DND-41 (cell line): ENCODE data around the gene IL2RA.
A peak's percentile ranks its signal among the peaks of the same experiment; 100 is the strongest.

Source experiments
- ATAC-seq: fragments of 200-7000 bp; cut with Tn5 transposase; 3 replicates; pipeline ENCODE4 v1.9.1; 2021; ENCODE audit warnings: low read depth; ENCODE audit not compliant: insufficient read depth
- DNase-seq: peaks from one replicate; pipeline ENCODE4 v3.0.0-alpha.2; 2020
- H2AFZ ChIP-seq: 2 replicates; pipeline ENCODE4 v1.6.0; 2012; ENCODE audit warnings: low read depth, low read length
- H3K27ac ChIP-seq: 2 replicates; pipeline ENCODE4 v1.5.1; 2012; ENCODE audit warnings: low read length, inconsistent platforms
- H3K27me3 ChIP-seq: fragments of 200-600 bp; sonication (generic); 2 replicates; pipeline ENCODE4 v1.6.0; 2012; ENCODE audit warnings: low read length, mild to moderate bottlenecking, inconsistent platforms; ENCODE audit not compliant: insufficient read depth, poor library complexity
- H3K36me3 ChIP-seq: 2 replicates; pipeline ENCODE4 v1.5.1; 2012; ENCODE audit warnings: low read length, inconsistent platforms; ENCODE audit not compliant: insufficient read depth
- H3K4me1 ChIP-seq: 2 replicates; pipeline ENCODE4 v1.5.1; 2012; ENCODE audit warnings: mild to moderate bottlenecking, low read length; ENCODE audit not compliant: insufficient read depth
- H3K4me2 ChIP-seq: 2 replicates; pipeline ENCODE4 v1.6.0; 2012; ENCODE audit warnings: mild to moderate bottlenecking, moderate library complexity, low read length, inconsistent platforms; ENCODE audit not compliant: insufficient read depth
- H3K4me3 ChIP-seq, 2 experiments: fragments of 200-600 bp in 1 of 2; shearing (Covaris generic) in 1 of 2; 2 replicates each; pipeline ENCODE4 v1.5.1; 2012 to 2016; ENCODE audit warnings: inconsistent platforms in 2 of 2, low read length in 2 of 2, mild to moderate bottlenecking in 2 of 2, low read depth in 1 of 2, moderate library complexity in 1 of 2
- H3K79me2 ChIP-seq: 2 replicates; pipeline ENCODE4 v1.6.0; 2012; ENCODE audit warnings: low read length, inconsistent platforms; ENCODE audit not compliant: insufficient read depth
- H3K9ac ChIP-seq: 2 replicates; pipeline ENCODE4 v1.6.0; 2012; ENCODE audit warnings: low read depth, mild to moderate bottlenecking, inconsistent platforms, low read length, moderate library complexity
- H3K9me3 ChIP-seq: 2 replicates; pipeline ENCODE4 v1.5.1; 2012; ENCODE audit warnings: low read length, moderate library complexity, mild to moderate bottlenecking, inconsistent platforms; ENCODE audit not compliant: insufficient read depth, severe bottlenecking
- H4K20me1 ChIP-seq: 2 replicates; pipeline ENCODE4 v1.6.0; 2012; ENCODE audit warnings: low read length; ENCODE audit not compliant: insufficient read depth
- CTCF ChIP-seq: IDR thresholded peaks from 2 replicates; pipeline ENCODE4 v1.5.1; 2012; ENCODE audit warnings: borderline replicate concordance, low read length, moderate library complexity, mild to moderate bottlenecking; ENCODE audit not compliant: poor library complexity, severe bottlenecking; ENCODE audit errors: extremely low read depth
- EZH2 ChIP-seq: IDR thresholded peaks from 3 replicates; pipeline ENCODE4 v1.6.1; 2012; ENCODE audit warnings: borderline replicate concordance, low read depth, mild to moderate bottlenecking, moderate library complexity, low read length, inconsistent platforms; ENCODE audit not compliant: severe bottlenecking

IL2RA gene

GRCh38 chr10:5975641-5976473 is 86.3 kb downstream of the IL2RA start:
- Histone ChIP-seq H2AFZ (no peak overlapping the region), H3K79me2 (no peaks in the 10 kb centered on the region), H4K20me1 (no peaks in the 10 kb centered on the region), H3K4me3 (peak overlapping the region in 1 of 2 experiments; percentile 100; a peak in 2 of 4 replicates), H3K4me1 (peaks cover 23% of the 10 kb centered on the region), H3K27me3 (peaks cover 37% of the 10 kb centered on the region), H3K4me2 (peak overlapping the region; percentile 100), H3K36me3 (no peaks in the 10 kb centered on the region; the same call in 1 of the 2 replicates), H3K9ac (no peak overlapping the region; the same call in 1 of the 2 replicates), H3K9me3 (no peaks in the 10 kb centered on the region), H3K27ac (no peak overlapping the region)
- ATAC-seq (no peak; the same call in 2 of the 3 replicates), DNase-seq (peak; percentile 42)
- TF ChIP-seq CTCF (no peak), EZH2 (no peak)

GRCh38 chr10:5973069-5973468 is 89.1 kb downstream of the IL2RA start:
- H4K20me1 ChIP-seq, result no peaks in the 10 kb centered on the region
- no peak overlapping the region for H3K27ac ChIP-seq
- H3K4me2 ChIP-seq, result no peak overlapping the region
- ATAC-seq (no peak), DNase-seq (no peak)
- no peak overlapping the region for H3K9ac ChIP-seq
- H3K36me3 ChIP-seq, result no peaks in the 10 kb centered on the region; the same call in 1 of the 2 replicates
- peaks cover 23% of the 10 kb centered on the region for H3K27me3 ChIP-seq
- peaks cover 19% of the 10 kb centered on the region for H3K4me1 ChIP-seq
- no peaks in the 10 kb centered on the region for H3K9me3 ChIP-seq
- TF ChIP-seq CTCF, result no peak
- TF ChIP-seq EZH2, result no peak
- no peak overlapping the region for H3K4me3 ChIP-seq
- H3K79me2 ChIP-seq, result no peaks in the 10 kb centered on the region
- no peak overlapping the region for H2AFZ ChIP-seq

- Histone ChIP-seq H3K4me2 (no peak overlapping the region), H3K27ac (no peak overlapping the region), H2AFZ (no peak overlapping the region), H4K20me1 (no peaks in the 10 kb centered on the region), H3K9me3 (no peaks in the 10 kb centered on the region), H3K4me1 (peaks cover 10% of the 10 kb centered on the region), H3K36me3 (no peaks in the 10 kb centered on the region), H3K79me2 (no peaks in the 10 kb centered on the region), H3K4me3 (no peak overlapping the region), H3K27me3 (peaks cover 11% of the 10 kb centered on the region), H3K9ac (no peak overlapping the region)
- DNase-seq, result no peak
- ATAC-seq, result no peak
- no peak for TF ChIP-seq EZH2
- TF ChIP-seq CTCF, result no peak
Observed at GRCh38 chr10:5971886-5972285, 90.3 kb downstream of the IL2RA start.
